ENCODE data around the gene PDE7B.

- TF ChIP-seq CTCF (IDR thresholded peaks at IDR 0.05; ENCODE audit: low read length) (no peak), EZH2 (IDR thresholded peaks at IDR 0.05; ENCODE audit: borderline replicate concordance, low read length) (no peak)
These were observed 199.8 kb downstream of the PDE7B start for GRCh38 chr6:136051140-136051775.

Data from OCI-LY1 (cell line).